Midbrain (tissue), 1 donor: ENCODE data around the gene PPEF1.
"Not testable (repeated sequence)": the region's sequence is repeated elsewhere in the genome, so short reads cannot be mapped to it uniquely, and the experiment has no call there.

Experiments used
- DNase-seq: peaks from one replicate; lab custom pipeline; 2025; lab: John Stamatoyannopoulos, UW

Gene PPEF1

DNA sequence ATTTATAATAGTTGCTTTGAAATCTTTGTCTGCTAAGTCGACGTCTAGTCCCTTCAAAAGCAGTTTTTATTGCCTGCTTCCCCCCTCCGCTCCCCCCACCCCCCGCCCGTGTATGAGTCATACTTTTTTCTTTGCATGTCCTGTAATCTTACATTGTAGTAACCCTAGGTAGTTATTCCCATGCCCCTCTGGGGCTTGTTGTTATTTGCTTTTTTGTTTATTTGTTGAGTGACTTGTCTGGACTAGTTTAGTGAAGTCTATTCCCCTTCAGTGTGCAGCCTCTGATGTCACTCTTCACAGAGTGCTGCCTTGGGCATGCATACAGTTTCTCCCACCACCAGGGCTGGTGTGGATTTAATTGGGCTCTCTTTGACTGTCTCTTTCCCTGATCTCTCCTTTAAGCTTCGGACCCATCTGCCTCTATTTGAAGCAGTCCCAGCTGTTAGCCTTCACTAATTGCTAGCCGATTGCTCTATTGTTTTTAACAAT, 86.2 kb downstream of the PPEF1 start:
- DNase-seq: no peak

DNA sequence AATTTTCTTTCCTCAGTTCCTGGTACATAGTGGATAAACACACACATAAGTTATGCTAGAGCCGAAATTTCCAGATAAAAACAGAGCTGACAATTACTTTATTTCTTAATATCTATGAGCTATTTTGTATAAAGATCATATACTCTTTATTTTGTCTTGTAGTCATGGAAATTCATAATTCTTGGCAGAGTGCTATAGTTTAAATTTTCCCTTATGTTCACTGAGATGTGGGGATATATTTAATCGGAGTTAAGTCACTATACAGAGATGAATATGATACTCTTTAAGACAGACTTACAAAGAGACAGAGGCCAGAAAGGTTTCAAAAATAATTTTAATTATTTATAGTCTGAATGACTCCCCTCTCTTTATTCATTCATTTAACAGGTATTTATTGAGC, 89.7 kb downstream of the PPEF1 start:
- no peak for DNase-seq

- DNase-seq: no peak
These were observed 92.5 kb downstream of the PPEF1 start for GRCh38 chrX:18799911-18800310.

DNA sequence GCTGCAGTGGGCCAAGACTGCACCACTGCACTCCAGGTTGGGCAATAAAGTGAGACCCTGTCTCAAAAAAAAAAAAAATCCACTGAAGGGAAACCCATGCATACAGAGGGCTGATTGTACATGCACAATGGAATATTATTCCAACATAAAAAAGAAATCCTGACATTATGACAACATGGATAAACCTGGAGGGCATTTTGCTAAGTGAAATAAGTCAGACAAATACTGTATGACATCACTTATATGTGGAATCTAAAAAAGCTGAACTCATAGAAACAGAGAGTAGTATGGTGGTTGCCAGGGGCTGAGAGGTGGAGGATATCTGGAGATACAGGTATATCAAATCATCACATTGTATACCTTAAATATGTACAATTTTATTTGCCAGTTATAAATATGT, 102.2 kb downstream of the PPEF1 start:
- no peak for DNase-seq

DNA sequence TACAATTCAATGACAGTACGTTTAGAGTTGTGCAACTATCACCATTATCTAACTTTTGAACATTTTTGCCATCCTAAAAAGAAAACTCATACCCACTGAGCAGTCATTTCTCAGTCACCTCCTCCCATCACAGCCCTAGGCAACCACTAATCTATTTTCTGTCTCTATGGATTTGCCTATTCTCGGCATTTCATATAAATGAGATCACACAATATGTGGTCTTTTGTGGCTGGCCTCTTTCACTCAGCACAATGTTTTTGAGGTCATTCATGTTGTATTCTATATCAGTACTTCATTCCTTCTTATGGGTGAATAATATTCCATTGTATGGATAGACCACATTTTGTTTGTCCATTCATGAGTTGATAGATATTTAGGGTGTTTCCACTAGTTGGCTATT, 103.0 kb downstream of the PPEF1 start:
- DNase-seq: no peak

DNA sequence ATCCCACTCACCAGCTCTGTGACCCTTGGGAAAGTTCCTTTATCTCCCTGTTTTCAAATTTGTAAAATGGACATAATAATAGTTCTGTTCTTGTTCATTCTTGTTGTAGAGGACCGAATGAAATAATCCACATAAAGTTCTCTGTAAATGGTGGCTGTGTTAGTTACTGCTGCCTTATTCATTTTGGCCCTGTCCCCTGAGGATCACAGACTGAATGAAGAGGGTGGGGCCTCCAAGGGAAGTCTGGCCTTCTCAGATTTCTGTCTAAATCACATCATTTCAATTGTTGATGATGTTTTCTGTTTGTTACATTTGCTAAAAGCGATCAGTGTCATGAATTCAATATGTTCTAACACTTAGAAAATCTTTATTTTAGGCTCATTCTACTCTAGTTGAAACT, 117.9 kb downstream of the PPEF1 start:
- no peak for DNase-seq

DNA sequence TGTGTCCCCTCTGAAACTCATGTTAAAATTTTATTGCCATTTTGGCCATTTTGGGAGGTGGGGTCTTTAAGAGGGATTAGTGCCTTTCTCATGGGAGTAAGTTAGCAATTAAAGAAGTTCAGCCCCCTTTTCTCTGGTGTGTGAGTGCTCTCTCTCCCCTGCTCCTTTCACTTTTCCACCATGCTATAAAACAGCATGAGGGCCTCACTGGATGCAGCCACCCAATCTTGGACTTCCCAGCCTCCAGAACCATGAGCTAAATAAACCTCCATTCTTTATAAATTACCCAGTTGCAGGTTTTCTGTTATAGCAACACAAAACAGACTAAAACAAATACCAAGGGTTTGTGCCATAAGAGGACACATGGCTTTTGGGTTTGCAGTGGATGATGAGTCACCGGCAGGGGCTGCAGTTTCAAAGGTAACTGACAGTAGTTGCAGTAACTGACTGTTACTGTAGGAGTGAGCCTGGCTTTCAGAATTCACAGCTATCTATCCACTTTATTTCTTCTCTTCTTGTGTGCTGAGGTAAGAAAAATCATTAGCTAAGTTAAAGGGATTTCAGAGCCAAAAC, 121.5 kb downstream of the PPEF1 start:
- no peak for DNase-seq

- peak; percentile 13 for DNase-seq
These were observed 125.8 kb downstream of the PPEF1 start for GRCh38 chrX:18833071-18833731.

DNA sequence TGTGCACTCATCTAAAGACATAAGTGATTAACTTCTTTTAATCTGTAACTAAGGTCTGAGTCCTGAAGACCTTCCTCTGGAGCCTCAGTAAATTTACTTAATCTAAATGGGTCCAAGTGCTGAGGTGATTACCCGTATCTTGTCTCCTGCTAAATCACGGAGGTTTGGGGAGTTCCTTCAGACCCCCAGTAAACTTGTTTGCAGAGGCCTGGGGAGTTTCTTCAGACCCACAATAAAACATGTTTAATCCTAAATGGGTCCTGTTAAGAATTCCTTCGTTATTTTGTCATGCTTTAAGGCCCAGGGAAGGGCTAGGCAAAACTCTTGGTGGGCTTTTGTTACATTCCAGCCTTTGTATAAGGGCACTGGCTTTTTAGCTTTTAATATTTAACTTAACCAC, 140.5 kb downstream of the PPEF1 start:
- DNase-seq: not testable (repeated sequence)

- no peak for DNase-seq
These were observed 148.6 kb downstream of the PPEF1 start for GRCh38 chrX:18855919-18856644.

GRCh38 chrX:18856645-18856997, 149.2 kb downstream of the PPEF1 start:
- DNase-seq: no peak

DNA sequence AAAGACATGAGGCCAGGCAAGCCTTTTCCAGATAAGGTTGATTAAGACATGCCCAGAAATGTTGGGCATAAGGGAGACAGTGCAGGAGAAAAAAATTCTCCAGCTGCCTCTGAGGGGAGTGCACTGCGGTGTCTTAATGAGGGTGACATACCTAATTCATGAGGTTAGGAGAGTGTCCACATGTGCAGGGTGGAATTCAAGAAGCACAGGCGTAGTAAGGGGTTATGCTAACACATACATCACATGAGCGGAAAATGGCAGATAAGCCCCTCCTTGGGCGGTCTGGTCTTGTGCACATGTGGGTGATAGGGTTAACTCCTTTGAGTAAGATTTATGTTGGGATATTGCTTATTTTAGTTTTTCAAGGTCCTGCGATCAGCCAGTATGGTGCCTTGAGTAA, 154.1 kb downstream of the PPEF1 start:
- DNase-seq: no peak

- no peak for DNase-seq
These were observed 157.0 kb downstream of the PPEF1 start for GRCh38 chrX:18864390-18864920.

DNA sequence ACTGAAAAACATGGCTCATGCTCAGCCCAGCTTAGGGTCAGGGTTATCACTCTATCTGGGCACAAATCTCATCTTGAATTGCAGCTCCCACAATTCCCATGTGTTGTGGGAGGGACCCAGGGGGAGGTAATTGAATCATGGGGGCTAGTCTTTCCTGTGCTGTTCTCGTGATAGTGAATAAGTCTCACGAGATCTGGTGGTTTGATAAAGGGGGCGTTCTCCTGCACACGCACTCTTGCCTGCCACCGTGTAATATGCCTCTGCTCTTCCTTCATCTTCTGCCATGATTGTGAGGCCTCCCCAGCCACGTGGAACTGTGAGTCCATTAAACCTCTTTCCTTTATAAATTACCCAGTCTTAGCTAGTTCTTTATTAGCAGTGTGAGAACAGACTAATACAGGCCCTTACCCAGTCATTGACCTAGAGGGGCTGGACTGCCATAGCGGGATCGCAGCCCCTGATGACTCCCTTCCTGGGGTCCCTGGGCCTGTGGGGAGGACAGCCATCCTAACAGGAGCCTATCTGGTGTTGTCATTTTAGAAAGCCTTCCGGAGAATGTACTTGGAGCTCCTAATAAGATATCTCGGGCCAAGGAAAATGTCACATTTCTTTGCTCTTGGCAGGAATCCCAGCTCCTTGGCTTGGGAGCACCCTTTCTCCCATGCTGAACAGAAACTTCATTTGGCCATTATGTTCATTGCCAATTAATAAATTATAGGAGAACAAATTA, 163.9 kb downstream of the PPEF1 start:
- no peak for DNase-seq

DNA sequence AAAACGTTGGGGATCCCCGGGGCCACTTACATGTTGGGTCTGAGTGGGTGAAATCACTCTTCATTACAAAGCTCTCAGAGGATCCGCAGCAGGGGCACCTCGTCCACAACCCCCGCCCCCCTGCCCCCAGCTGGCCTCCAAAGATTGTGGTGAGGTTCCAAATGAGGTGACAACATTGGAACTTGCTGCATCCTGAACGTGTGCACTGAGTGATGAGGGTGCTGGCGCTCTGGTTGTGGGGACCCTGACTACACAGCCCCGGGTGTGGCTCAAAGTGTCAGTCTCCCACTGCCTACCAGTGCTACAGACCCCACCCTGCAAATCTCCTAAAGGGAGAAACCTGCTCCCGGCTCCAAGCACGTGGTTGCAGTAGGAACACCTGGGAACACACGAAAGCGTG, 164.5 kb downstream of the PPEF1 start:
- DNase-seq: no peak

DNA sequence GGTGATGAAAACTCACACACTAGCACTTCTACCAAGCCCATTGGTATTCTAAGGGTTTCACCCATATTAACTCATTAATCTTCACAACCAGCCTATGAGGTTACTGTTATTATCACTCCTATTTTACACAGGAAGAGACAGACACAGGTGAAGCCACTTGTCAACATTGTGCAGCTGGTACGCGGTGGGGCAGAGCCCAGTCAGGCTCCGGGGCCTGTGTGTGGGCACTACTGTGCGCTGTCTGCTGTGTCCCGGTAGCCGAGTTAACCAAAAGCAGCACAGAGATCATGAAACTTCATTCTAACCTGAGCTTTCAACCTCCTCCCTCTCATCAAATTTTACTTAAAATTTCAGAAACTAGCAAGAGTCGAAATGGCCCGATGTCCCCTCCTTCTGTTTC, 165.2 kb downstream of the PPEF1 start:
- no peak for DNase-seq

DNA sequence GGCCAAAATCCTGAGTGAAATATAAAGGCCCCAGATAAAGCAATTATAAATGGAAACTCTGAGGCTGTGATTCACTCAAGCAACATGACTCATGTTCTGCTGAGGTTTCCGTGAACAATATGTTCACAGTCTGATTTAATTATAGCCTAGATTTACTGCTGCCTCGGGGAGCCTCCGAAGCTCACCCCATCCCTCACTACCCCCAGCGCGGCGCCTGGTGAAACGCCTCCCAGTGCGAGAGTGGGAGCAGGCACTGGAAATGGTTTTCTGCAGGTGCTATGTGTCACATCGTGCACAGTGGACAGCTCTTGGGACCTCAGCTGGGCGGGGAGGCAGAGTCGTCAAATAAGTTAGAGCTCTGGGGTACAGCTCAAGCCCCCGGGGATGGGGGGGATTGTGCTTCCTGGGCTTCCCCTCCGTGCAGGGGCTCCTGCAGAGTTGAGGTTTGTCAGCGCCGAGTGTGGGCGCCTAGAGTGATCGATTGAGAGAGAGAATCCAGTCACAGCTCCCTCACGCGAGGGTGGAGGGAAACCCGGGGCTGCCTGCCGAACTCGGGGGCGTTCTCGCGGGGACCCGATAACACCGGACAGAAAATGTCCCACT, 165.8 kb downstream of the PPEF1 start:
- no peak for DNase-seq

DNA sequence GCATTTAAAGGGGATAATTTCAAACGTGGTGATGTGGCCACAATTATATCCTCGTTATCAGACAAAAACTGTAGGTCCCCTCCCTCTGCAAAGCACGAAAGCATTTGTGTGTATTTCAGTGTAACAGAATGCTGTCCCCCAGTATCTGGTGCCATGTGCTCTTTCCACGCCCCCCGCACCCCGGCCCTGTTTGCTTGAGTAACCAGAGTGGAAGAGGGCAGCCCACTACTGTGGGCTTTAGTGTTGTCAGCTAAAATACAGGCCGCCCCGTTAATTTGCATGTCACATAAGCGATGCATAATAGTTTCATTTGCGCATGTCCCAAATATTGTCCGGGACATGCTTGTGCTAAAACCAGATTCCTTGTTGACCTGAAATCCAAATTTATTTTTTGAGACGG, 166.4 kb downstream of the PPEF1 start:
- no peak for DNase-seq

GRCh38 chrX:18874560-18875255, 167.3 kb downstream of the PPEF1 start:
- no peak for DNase-seq

GRCh38 chrX:18875256-18875878, 167.9 kb downstream of the PPEF1 start:
- DNase-seq: no peak

DNA sequence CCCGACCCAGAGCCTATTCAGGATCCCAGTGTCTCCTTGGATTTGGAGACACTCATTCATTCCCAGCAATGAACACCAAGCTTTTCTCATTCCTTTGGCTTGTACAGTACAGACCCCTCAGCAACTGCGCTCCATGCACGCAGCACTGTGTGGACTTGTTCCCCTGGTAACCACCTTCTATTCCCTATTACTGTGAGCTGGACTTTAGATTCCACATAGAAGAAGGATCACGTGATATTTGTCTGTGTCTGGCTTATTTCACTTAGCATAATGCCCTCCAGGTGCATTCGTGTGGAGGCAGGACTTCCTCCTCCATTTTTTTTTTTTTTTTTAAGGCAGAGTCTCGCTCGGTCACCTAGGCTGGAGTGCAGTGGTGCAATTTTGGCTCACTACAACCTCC, 170.0 kb downstream of the PPEF1 start:
- no peak for DNase-seq
